Gastroesophageal sphincter (tissue), 4 donors: Measurements from ENCODE around the gene GALNT18. TPM values are rescaled to one million over a fixed set of nuclear protein-coding genes. Genes with fewer than 3 reads are reported as not detected.
A peak's percentile ranks its signal among the peaks of the same experiment; 100 is the strongest.

Experiments
- ATAC-seq: fragments of 150-250 bp; one replicate; pipeline ENCODE4 v1.9.1; 2016; ENCODE audit warnings: mild to moderate bottlenecking, moderate library complexity
- H3K27ac ChIP-seq, 4 donors: fragments of 200-600 bp; sonication (generic) in 3 of 4; 1 replicate in 3 of 4; 2 replicates in 1 of 4; pipeline ENCODE4 v1.5.1; 2016 to 2019
- H3K27me3 ChIP-seq: fragments of 200-600 bp; sonication (generic); one replicate; pipeline ENCODE4 v1.5.1; 2019
- H3K36me3 ChIP-seq, 2 donors: fragments of 200-600 bp; sonication (generic); one replicate each; pipeline ENCODE4 v1.5.1; 2019; ENCODE audit warnings: control low read depth in 1 of 2
- H3K4me1 ChIP-seq, 3 donors: fragments of 200-600 bp; sonication (generic); 1 replicate in 2 of 3; 2 replicates in 1 of 3; pipeline ENCODE4 v1.5.1; 2016 to 2019; ENCODE audit warnings: control low read depth in 2 of 3
- H3K4me3 ChIP-seq, 2 donors: fragments of 200-600 bp; sonication (generic); one replicate each; pipeline ENCODE4 v1.5.1; 2019; ENCODE audit warnings: mild to moderate bottlenecking in 1 of 2, moderate library complexity in 1 of 2
- H3K9me3 ChIP-seq, 3 donors: fragments of 200-600 bp; sonication (generic); one replicate each; pipeline ENCODE4 v1.5.1; 2017 to 2019; ENCODE audit warnings: control low read depth in 2 of 3
- CTCF ChIP-seq, 4 experiments: fragments of 200-600 bp in 2 of 4; fragments of 450-650 bp in 2 of 4; sonication (generic) in 1 of 4; IDR thresholded peaks; one replicate each; pipeline ENCODE4 v1.5.1; 2017 to 2019; ENCODE audit warnings: antibody characterized with exemption in 4 of 4, mild to moderate bottlenecking in 2 of 4, moderate library complexity in 2 of 4
- EP300 ChIP-seq: sonication (generic); formaldehyde crosslinking; IDR thresholded peaks from one replicate; pipeline ENCODE4 v1.6.1; 2017; ENCODE audit warnings: antibody characterized with exemption, mild to moderate bottlenecking
- POLR2A ChIP-seq, 2 donors: fragments of 450-650 bp; IDR thresholded peaks; one replicate each; pipeline ENCODE4 v1.6.1; 2017; ENCODE audit warnings: antibody characterized with exemption in 2 of 2, mild to moderate bottlenecking in 2 of 2, moderate library complexity in 1 of 2
- POLR2AphosphoS5 ChIP-seq: sonication (generic); formaldehyde crosslinking; IDR thresholded peaks from one replicate; pipeline ENCODE4 v1.6.1; 2017; ENCODE audit warnings: antibody characterized with exemption
- WGBS, 2 donors: methylation state at CpG; one replicate each; pipeline ENCODE4 v1.1.5; 2018; ENCODE audit warnings: low coverage in 1 of 2; 5-methylcytosine and 5-hydroxymethylcytosine counted together
- total RNA-seq, 4 donors: library from RNA; depleted of rRNA; stranded (reverse); fragments of >200 nt; gene quantifications; one replicate each; pipeline ENCODE4 v1.1.0, GENCODE V29; 2016

GALNT18 gene
- total RNA-seq, 4 donors from 2014 or later = 16.0 to 65.6 (median 35.2) TPM

- Histone ChIP-seq H3K27ac (peak overlapping the region in 3 of 4 donors; percentile 71 to 75 (median 72)), H3K9me3 (no peaks in the 10 kb centered on the region), H3K27me3 (no peaks in the 10 kb centered on the region), H3K4me3 (no peak overlapping the region), H3K4me1 (peaks cover 2 to 44% (median 13%) of the 10 kb centered on the region in 3 donors), H3K36me3 (no peaks in the 10 kb centered on the region)
- 15 to 26% methylated on average over 9 to 11 of the region's 11 CpGs for WGBS, 2 donors
- TF ChIP-seq POLR2AphosphoS5 = peak; percentile 31
- no peak for TF ChIP-seq POLR2A (IDR thresholded peaks at IDR 0.05)
- no peak for TF ChIP-seq CTCF (IDR thresholded peaks at IDR 0.05)
- peak; percentile 86 for ATAC-seq
Observed at GRCh38 chr11:11396301-11397035, 225.3 kb downstream of the GALNT18 start.

- Histone ChIP-seq H3K27ac (no peak overlapping the region), H3K9me3 (no peaks in the 10 kb centered on the region), H3K4me3 (no peak overlapping the region), H3K36me3 (no peaks in the 10 kb centered on the region), H3K27me3 (no peaks in the 10 kb centered on the region), H3K4me1 (peaks cover 2 to 44% (median 13%) of the 10 kb centered on the region in 3 donors)
- no peak for ATAC-seq
- WGBS, 2 donors = 91% methylated on average over 2 of the region's 2 CpGs; no CpG with 5 or more reads in 1 of the 2 donors
- TF ChIP-seq EP300 (no peak), POLR2A (IDR thresholded peaks at IDR 0.05) (no peak), POLR2AphosphoS5 (no peak), CTCF (IDR thresholded peaks at IDR 0.05) (no peak)
Observed at GRCh38 chr11:11395126-11395525, 226.7 kb downstream of the GALNT18 start.

- Histone ChIP-seq H3K4me1 (peaks cover 2 to 44% (median 13%) of the 10 kb centered on the region in 3 donors), H3K9me3 (no peaks in the 10 kb centered on the region), H3K27ac (no peak overlapping the region), H3K4me3 (no peak overlapping the region), H3K36me3 (no peaks in the 10 kb centered on the region), H3K27me3 (no peaks in the 10 kb centered on the region)
- TF ChIP-seq EP300 = no peak
- TF ChIP-seq POLR2AphosphoS5 = no peak
- TF ChIP-seq POLR2A (IDR thresholded peaks at IDR 0.05) = no peak
- no peak for TF ChIP-seq CTCF (IDR thresholded peaks at IDR 0.05)
- no peak for ATAC-seq
Observed at GRCh38 chr11:11394241-11394640, 227.6 kb downstream of the GALNT18 start.

GRCh38 chr11:11391796-11392463, 229.9 kb downstream of the GALNT18 start:
- peak overlapping the region in 2 of 4 donors; percentile 34 to 48 for H3K27ac ChIP-seq
- peaks cover 2 to 40% (median 12%) of the 10 kb centered on the region in 3 donors for H3K4me1 ChIP-seq
- WGBS, 2 donors = 10 to 51% methylated on average over 4 to 9 of the region's 13 CpGs
- TF ChIP-seq POLR2A (IDR thresholded peaks at IDR 0.05) = no peak
- TF ChIP-seq POLR2AphosphoS5 = peak; percentile 54
- TF ChIP-seq CTCF (IDR thresholded peaks at IDR 0.05) = peak in 1 of 4 experiments; percentile 6
- no peaks in the 10 kb centered on the region for H3K9me3 ChIP-seq
- no peak overlapping the region for H3K4me3 ChIP-seq
- no peaks in the 10 kb centered on the region for H3K27me3 ChIP-seq
- H3K36me3 ChIP-seq = no peaks in the 10 kb centered on the region
- ATAC-seq = peak; percentile 50

- Histone ChIP-seq H3K9me3 (no peaks in the 10 kb centered on the region), H3K27me3 (no peaks in the 10 kb centered on the region), H3K36me3 (no peaks in the 10 kb centered on the region), H3K4me1 (peaks cover 2 to 33% (median 7%) of the 10 kb centered on the region in 3 donors), H3K27ac (peak overlapping the region in 1 of 4 donors; percentile 48), H3K4me3 (no peak overlapping the region)
- TF ChIP-seq POLR2A (IDR thresholded peaks at IDR 0.05) = no peak
- TF ChIP-seq POLR2AphosphoS5 = no peak
- TF ChIP-seq EP300 = no peak
- TF ChIP-seq CTCF (IDR thresholded peaks at IDR 0.05) = no peak
- ATAC-seq = no peak
Observed at GRCh38 chr11:11391169-11391568, 230.6 kb downstream of the GALNT18 start.
